Measurements from ENCODE around the gene C16orf96.
A peak's percentile ranks its signal among the peaks of the same experiment; 100 is the strongest.

- TF ChIP-seq CTCF (IDR thresholded peaks at IDR 0.05; ENCODE audit: extremely low read depth in 1 of 2, insufficient read depth in 1 of 2, low read depth in 1 of 2, low read length in 2 of 2) (peak; percentile 83 to 85), POLR2A (IDR thresholded peaks at IDR 0.05; ENCODE audit: low read depth, low read length) (no peak)
Measured at GRCh38 chr16:4506450-4506849, 49.7 kb upstream of the C16orf96 start.

Measured in endothelial cell of umbilical vein (primary cell).